Motor neuron (in vitro differentiated cells): ENCODE measurements around the gene CRB1. TPM values are rescaled to one million over a fixed set of nuclear protein-coding genes. Genes with fewer than 3 reads are reported as not detected.
A peak's percentile ranks its signal among the peaks of the same experiment; 100 is the strongest.

Experiments
- ATAC-seq, 8 experiments: fragments of 200-7000 bp; cut with Tn5 transposase; replicated peaks in 6 of 8; 2 replicates each; pipeline ENCODE4 v1.8.0; 2021; ENCODE audit warnings: mild to moderate bottlenecking in 8 of 8, moderate library complexity in 8 of 8
- H3K27ac ChIP-seq, 2 donors: fragments of 250-450 bp; sonication (Bioruptor Pico); 2 replicates each; pipeline ENCODE4 v1.9.0; 2021; ENCODE audit warnings: antibody characterized with exemption in 2 of 2, mild to moderate bottlenecking in 2 of 2, moderate library complexity in 1 of 2
- H3K4me1 ChIP-seq, 2 donors: fragments of 250-450 bp; sonication (Bioruptor Pico); replicated peaks in 1 of 2; 2 replicates each; pipeline ENCODE4 v1.6.1; 2021; ENCODE audit warnings: antibody characterized with exemption in 2 of 2, mild to moderate bottlenecking in 2 of 2, moderate library complexity in 1 of 2
- H3K4me3 ChIP-seq, 5 donors: fragments of 250-450 bp; sonication (Bioruptor Pico); 2 replicates each; pipeline ENCODE4 v1.9.0; 2021; ENCODE audit warnings: antibody characterized with exemption in 5 of 5, mild to moderate bottlenecking in 5 of 5, moderate library complexity in 4 of 5
- WGBS, 10 experiments: fragments of 450-650 bp; shearing (Covaris generic); methylation state at CpG; one replicate each; pipeline ENCODE4 v1.0.0; 2022; 5-methylcytosine and 5-hydroxymethylcytosine counted together
- in situ Hi-C, 9 experiments: fragments of 400-800 bp; cut with MboI; loops; one replicate each; pipeline ENCODE4 v1.15.0; 2021; ENCODE audit warnings: low sequenced_read_pairs in 9 of 9, low pct_unique_long_range_greater_than_20kb in 2 of 9; ENCODE audit not compliant: unreplicated experiment in 9 of 9
- total RNA-seq, 8 experiments: library from RNA; unstranded; fragments of 300-600 nt; gene quantifications; 2 replicates each; pipeline versions ENCODE4 v1.2.3 to v1.2.4, GENCODE V29; 2022

CRB1 gene
- total RNA-seq, 8 experiments from 2014 or later = 0.66 to 24.9 (median 14.2) TPM

- Histone ChIP-seq H3K4me3 (no peak overlapping the region), H3K4me1 (peaks cover 38 to 76% of the 10 kb centered on the region in 2 donors), H3K27ac (peak overlapping the region; percentile 0 to 21)
- ATAC-seq = peak; percentile 66 to 98 (median 94)
- in situ Hi-C loops = no loop called here
- WGBS, 10 experiments = 7 to 20% (median 11%) methylated on average over 4 to 7 of the region's 7 CpGs; no CpG with 5 or more reads in 1 of the 10 experiments
These were observed 196.0 kb downstream of the CRB1 start for GRCh38 chr1:197464044-197464443.

GRCh38 chr1:197465528-197466327, 197.7 kb downstream of the CRB1 start:
- ATAC-seq = peak in 1 of 8 experiments; percentile 27
- 40 to 91% (median 78%) methylated on average over 1 to 3 of the region's 3 CpGs for WGBS, 10 experiments
- in situ Hi-C loops = no loop called here
- Histone ChIP-seq H3K27ac (no peak overlapping the region), H3K4me3 (no peak overlapping the region), H3K4me1 (peaks cover 49 to 86% of the 10 kb centered on the region in 2 donors)

- in situ Hi-C loops = no loop called here
- 17 to 92% (median 82%) methylated on average over 2 to 3 of the region's 3 CpGs for WGBS, 10 experiments
- peaks cover 53 to 86% of the 10 kb centered on the region in 2 donors for H3K4me1 ChIP-seq
- no peak overlapping the region for H3K4me3 ChIP-seq
- no peak for ATAC-seq
- H3K27ac ChIP-seq = no peak overlapping the region
These were observed 198.8 kb downstream of the CRB1 start for GRCh38 chr1:197466813-197467212.

- peaks cover 61 to 88% of the 10 kb centered on the region in 2 donors for H3K4me1 ChIP-seq
- H3K27ac ChIP-seq = no peak overlapping the region
- in situ Hi-C loops = no loop called here
- WGBS, 10 experiments = 0 to 100% (median 86%) methylated on average over 1 of the region's 1 CpG; no CpG with 5 or more reads in 3 of the 10 experiments
- H3K4me3 ChIP-seq = no peak overlapping the region
- no peak for ATAC-seq
These were observed 199.8 kb downstream of the CRB1 start for GRCh38 chr1:197467881-197468280.

- WGBS, 10 experiments = 25 to 100% (median 94%) methylated on average over 2 to 9 of the region's 9 CpGs
- in situ Hi-C loops = no loop called here
These were observed 200.6 kb downstream of the CRB1 start for GRCh38 chr1:197468543-197469175.

GRCh38 chr1:197469620-197470210, 201.7 kb downstream of the CRB1 start:
- H3K4me3 ChIP-seq = no peak overlapping the region
- in situ Hi-C loops = no loop called here
- WGBS, 10 experiments = 43 to 85% (median 75%) methylated on average over 3 to 7 of the region's 7 CpGs
- no peak for ATAC-seq
- no peak overlapping the region for H3K27ac ChIP-seq
- peaks cover 46 to 73% of the 10 kb centered on the region in 2 donors for H3K4me1 ChIP-seq

More at GRCh38 chr1:197468543-197469175, 200.6 kb downstream of the CRB1 start:
- Histone ChIP-seq H3K27ac (no peak overlapping the region), H3K4me3 (no peak overlapping the region), H3K4me1 (peaks cover 54 to 84% of the 10 kb centered on the region in 2 donors)
- peak in 3 of 8 experiments; percentile 65 to 68 (median 68) for ATAC-seq

GRCh38 chr1:197470330-197470729, 202.3 kb downstream of the CRB1 start:
- in situ Hi-C loops = no loop called here
- no peak overlapping the region for H3K27ac ChIP-seq
- 67 to 100% (median 89%) methylated on average over 1 of the region's 1 CpG; no CpG with 5 or more reads in 2 of the 10 experiments for WGBS, 10 experiments
- H3K4me1 ChIP-seq = peaks cover 43 to 67% of the 10 kb centered on the region in 2 donors
- ATAC-seq = peak in 3 of 8 experiments; percentile 24 to 42 (median 32)
- H3K4me3 ChIP-seq = no peak overlapping the region

- Histone ChIP-seq H3K4me3 (no peak overlapping the region), H3K27ac (peak overlapping the region in 1 of 2 donors; percentile 38), H3K4me1 (peaks cover 36 to 56% of the 10 kb centered on the region in 2 donors)
- WGBS, 10 experiments = 20 to 88% (median 66%) methylated on average over 1 to 9 of the region's 9 CpGs
- in situ Hi-C loops = no loop called here
- peak in 6 of 8 experiments; percentile 29 to 67 (median 50) for ATAC-seq
These were observed 203.4 kb downstream of the CRB1 start for GRCh38 chr1:197471248-197471985.

- H3K4me1 ChIP-seq = peaks cover 36 to 49% of the 10 kb centered on the region in 2 donors
- ATAC-seq = no peak
- no peak overlapping the region for H3K4me3 ChIP-seq
- WGBS, 10 experiments = 43 to 100% (median 90%) methylated on average over 2 to 3 of the region's 3 CpGs; no CpG with 5 or more reads in 2 of the 10 experiments
- H3K27ac ChIP-seq = no peak overlapping the region
- in situ Hi-C loops = no loop called here
These were observed 204.1 kb downstream of the CRB1 start for GRCh38 chr1:197472141-197472540.

- peak in 3 of 8 experiments; percentile 13 to 54 (median 35) for ATAC-seq
- Histone ChIP-seq H3K4me3 (no peak overlapping the region), H3K4me1 (peaks cover 0 to 6% of the 10 kb centered on the region in 2 donors), H3K27ac (no peak overlapping the region)
- in situ Hi-C loops = no loop called here
- WGBS, 10 experiments = 8 to 87% (median 79%) methylated on average over 2 to 6 of the region's 6 CpGs; no CpG with 5 or more reads in 2 of the 10 experiments
These were observed 212.4 kb downstream of the CRB1 start for GRCh38 chr1:197480446-197480845.

GRCh38 chr1:197481101-197481500, 213.0 kb downstream of the CRB1 start:
- no peak overlapping the region for H3K4me3 ChIP-seq
- peaks cover 0 to 6% of the 10 kb centered on the region in 2 donors for H3K4me1 ChIP-seq
- in situ Hi-C loops = no loop called here
- ATAC-seq = peak in 2 of 8 experiments; percentile 73 to 81
- 0 to 88% (median 65%) methylated on average over 1 to 4 of the region's 4 CpGs; no CpG with 5 or more reads in 2 of the 10 experiments for WGBS, 10 experiments
- no peak overlapping the region for H3K27ac ChIP-seq

GRCh38 chr1:197485790-197486189, 217.7 kb downstream of the CRB1 start:
- peak in 1 of 8 experiments; percentile 44 for ATAC-seq
- in situ Hi-C loops = no loop called here
- Histone ChIP-seq H3K4me1 (peaks cover 0 to 6% of the 10 kb centered on the region in 2 donors), H3K27ac (no peak overlapping the region), H3K4me3 (no peak overlapping the region)
- 50 to 100% (median 86%) methylated on average over 1 to 3 of the region's 3 CpGs for WGBS, 10 experiments
